Medulla oblongata (tissue), 1 donor: ENCODE measurements around the gene THSD4.
"Not testable (repeated sequence)": the region's sequence is repeated elsewhere in the genome, so short reads cannot be mapped to it uniquely, and the experiment has no call there.

Source experiments
- DNase-seq: peaks from one replicate; pipeline ENCODE4 v3.0.0-alpha.2; 2015; ENCODE audit errors: extremely low spot score

THSD4 gene

GRCh38 chr15:71658036-71658435 is 542.8 kb downstream of the THSD4 start:
- DNase-seq: no peak

GRCh38 chr15:71658827-71659729 is 543.8 kb downstream of the THSD4 start:
- DNase-seq: no peak

GRCh38 chr15:71659730-71660067 is 544.4 kb downstream of the THSD4 start:
- DNase-seq: no peak

DNA sequence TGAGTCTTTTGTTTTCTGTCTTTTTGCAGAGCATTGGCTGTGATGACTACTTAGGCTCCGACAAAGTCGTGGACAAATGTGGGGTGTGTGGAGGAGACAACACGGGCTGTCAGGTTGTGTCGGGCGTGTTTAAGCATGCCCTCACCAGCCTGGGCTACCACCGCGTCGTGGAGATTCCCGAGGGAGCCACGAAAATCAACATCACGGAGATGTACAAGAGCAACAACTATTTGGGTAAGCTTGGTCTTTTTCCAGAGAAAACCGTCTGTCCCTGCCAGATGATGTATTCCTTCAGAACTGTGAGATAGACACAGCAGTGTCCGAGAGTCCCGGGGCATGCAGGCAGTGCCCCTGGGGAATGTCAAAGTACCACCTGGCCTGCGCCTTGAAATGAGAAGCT is 545.2 kb downstream of the THSD4 start:
- DNase-seq: peak; percentile 20

GRCh38 chr15:71662306-71662705 is 547.0 kb downstream of the THSD4 start:
- DNase-seq: peak; percentile 43

GRCh38 chr15:71664622-71665021 is 549.4 kb downstream of the THSD4 start:
- DNase-seq: no peak

DNA sequence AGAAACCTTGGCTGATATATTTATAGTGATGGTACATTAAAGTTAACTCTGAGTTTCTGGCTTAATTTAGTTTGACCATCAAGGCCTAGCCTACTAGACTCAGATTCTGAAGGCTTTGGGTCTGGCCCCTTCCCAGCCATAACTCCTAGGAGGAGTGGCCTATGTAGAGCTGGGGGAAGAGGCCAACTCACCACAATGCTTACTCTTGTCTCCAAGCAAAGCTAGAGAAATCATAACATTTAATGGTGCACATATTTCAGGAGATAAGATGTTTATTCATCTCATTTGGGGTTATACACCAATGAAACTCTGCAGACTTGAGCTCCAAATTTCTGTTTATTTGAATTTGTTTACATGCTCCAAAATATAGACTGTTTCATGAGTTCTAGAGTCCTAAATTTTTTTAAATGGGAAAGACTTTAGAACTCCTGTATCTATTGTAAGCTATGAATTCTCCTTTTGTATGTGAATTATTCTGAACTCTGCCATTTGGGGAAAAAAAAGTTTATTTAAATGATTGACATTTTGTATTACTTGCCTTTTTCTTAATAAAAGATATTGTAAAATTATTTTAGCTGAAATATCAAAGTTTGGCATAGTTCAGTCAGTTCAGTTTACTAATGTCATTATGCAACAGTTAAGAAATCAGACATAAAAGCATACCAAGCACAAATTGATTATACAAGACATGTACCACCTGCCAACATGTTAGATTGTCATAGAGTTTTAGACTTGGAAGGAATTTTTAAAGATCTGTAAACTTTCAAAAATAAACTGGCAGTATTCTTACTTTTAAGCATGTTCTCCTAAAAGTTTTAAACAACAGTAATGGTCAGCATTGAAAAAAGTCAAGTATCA is 551.7 kb downstream of the THSD4 start:
- DNase-seq: no peak

- no peak for DNase-seq
These were observed 554.4 kb downstream of the THSD4 start for GRCh38 chr15:71669688-71670087.

DNA sequence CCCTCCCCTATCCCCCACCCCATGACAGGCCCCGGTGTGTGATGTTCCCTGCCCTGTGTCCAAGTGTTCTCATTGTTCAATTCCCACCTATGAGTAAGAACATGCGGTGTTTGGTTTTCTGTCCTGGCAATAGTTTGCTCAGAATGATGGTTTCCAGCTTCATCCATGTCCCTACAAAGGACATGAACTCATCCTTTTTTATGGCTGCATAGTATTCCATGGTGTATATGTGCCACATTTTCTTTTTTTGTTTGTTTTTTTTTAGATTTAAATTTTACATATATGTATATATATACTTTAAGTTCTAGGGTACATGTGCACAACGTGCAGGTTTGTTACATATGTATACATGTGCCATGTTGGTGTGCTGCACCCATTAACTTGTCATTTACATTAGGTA is 555.0 kb downstream of the THSD4 start:
- not testable (repeated sequence) for DNase-seq

DNA sequence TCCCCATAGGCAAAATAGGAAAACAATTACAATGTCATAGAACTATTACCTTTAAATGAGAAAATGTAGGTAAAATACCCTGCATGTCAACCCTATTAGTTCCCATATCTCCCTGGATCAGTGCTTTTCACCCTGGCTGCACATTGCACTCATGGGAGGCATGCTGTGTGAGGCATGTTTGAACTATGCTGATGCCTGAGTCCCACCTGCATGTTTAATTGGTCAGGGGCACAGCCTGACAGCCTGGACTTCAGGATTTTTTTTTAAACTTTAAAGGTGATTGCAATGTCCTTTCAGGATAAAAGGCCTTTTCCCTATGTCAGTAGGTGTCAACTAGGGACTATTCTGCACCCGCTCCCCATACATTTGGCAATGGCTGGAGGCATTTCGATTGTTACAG is 559.1 kb downstream of the THSD4 start:
- DNase-seq: no peak

DNA sequence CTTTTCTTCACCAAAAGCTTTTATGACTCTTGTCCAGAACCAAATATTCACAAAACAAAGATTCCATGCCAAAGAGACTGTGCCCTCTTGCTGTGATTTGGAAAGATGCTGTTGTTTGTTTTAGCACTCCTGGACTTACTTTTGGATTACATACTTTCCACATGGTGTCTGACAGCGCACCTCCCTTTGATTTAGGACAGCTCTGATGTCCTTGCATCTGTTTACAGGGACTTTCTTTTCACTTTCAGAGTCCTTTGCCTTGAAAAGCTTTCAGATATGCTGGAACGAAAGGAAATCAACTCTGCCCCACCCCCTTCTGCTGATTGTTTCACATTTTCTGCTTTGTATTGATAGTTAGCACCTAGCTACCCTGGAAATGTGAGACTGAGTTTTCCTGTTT is 562.1 kb downstream of the THSD4 start:
- DNase-seq: no peak

DNA sequence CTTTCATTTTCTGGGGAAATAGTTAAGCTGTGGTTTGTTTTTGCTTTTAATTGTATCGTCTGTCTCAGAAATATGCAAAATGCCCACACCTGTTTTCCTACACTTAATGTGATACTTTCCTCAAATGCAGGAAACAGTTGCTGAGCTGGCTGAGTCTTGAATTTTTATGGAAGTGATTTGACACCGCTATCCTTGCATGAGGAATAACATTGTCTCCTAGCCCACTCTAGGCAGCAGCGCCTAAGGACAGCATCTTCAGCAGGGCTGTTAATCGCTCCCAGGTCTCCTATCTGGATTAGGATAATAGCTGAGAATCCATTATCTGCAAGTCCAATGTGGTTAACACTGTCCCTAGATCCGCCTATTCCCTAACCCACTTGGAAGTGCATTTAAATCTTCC is 562.5 kb downstream of the THSD4 start:
- DNase-seq: no peak

DNA sequence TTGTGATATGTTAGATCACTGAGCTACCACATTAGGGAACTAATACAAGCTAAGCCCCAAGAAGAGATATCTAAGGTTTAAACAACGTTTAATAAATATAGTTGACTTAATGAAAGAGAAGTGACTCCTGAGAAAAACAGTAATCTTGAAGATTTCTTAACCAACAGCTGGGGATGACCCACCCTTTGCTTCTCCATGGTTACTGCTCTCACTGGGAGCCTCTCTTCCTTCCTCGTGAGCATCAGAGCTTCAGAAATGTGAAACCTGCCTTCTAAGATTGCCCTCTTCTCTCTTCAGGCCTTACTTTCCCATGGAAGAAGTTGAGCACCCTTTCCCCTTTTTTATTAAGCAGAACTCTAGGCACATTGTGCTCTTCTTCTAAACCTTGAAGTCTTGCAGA is 562.9 kb downstream of the THSD4 start:
- no peak for DNase-seq

- no peak for DNase-seq
These were observed 563.3 kb downstream of the THSD4 start for GRCh38 chr15:71678605-71679004.

GRCh38 chr15:71679223-71679792 is 564.0 kb downstream of the THSD4 start:
- no peak for DNase-seq

- DNase-seq: no peak
These were observed 564.6 kb downstream of the THSD4 start for GRCh38 chr15:71679793-71680353.

DNA sequence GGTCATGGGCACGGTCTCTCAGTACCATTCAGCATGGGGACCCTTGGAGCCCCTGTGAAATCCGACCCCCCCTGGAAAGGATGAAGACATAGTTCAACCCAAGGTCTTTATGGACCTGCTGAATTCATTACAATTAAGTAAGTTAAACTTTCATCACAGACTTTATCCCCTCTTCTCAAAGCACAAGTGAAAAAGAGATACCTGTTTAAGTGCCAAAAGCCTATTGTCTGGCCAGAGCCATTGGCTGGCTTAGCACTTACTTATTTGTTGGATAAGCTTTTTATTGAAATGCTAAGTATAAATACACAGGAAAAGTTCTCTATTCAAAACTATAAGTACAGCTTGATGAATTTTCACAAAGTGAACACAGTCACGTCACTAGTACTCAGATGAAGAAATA is 566.7 kb downstream of the THSD4 start:
- no peak for DNase-seq

DNA sequence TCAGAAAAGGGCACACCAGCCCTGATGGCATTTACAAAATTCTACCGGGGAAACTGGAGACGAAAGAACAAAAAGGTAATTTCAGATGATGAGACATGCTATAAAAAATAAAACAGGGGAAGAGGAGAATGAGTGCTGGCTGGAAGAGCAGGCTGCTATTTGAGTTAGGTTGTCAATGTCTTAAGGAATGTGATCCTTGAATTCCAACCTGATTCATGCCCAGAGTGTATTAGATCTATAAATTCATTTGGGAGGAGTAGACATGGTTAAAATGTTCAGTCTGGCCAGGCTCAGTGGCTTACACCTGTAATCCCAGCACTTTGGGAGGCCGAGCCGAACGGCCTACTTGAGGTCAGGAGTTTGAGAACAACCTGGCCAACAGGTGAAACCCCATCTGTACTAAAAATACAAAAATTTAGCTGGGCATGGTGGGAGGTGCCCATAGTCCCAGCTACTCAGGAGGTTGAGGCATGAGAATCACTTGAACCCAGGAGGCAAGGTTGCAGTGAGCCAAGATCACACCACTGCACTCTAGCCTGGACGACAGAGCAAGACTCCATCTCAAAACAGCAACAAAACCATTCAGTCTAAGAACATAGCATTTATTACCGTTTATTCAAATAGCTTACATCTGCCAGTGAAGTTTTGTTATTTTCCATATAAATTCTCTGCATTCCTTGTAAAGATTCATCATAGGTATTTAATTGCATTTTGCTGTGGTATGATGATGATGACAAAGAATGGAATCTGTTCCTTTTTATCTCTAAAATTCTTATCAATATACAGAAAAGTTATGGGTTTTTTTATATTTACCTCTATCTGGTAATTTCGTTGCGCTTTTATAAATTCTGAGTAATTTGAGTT is 568.4 kb downstream of the THSD4 start:
- no peak for DNase-seq

GRCh38 chr15:71685420-71685993 is 570.2 kb downstream of the THSD4 start:
- no peak for DNase-seq

DNA sequence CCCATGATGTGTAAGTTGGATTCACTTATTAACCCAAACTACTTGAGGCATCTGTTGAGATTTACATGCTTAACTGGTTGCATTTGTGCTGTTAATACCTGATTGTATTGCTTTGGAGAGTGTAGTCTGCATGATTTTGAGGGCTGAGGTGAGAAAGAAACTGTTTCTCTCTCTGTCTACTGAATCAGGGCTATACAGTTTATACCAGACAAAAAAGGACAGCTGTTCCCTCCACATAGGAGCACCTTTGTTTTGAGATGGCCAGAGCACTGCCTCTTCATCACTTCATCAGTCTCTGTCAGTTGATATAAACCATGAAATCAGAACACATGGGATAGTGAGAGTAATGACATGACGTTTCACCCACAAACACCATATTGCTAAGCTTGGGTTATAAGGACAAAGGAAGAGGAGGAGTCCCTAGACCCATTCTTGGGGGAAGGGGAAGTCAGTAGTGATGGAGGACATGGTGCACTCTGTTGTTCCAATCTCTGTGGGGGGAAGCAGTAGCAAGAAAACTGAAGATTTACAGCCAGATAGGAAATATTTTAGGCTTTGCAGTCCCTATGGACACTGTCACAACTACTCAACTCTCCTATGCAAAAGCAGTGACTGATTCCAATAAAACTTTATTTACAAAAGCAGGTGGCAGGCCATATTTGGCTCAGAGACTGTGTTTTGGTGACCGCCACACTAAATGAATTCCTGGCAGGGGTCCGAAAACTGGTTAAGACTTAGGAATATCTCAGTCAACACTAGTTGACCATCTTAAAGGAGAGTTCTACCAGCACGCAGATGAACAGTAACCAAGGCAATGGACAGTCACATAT is 571.2 kb downstream of the THSD4 start:
- DNase-seq: no peak
